ENCODE data around the gene TPST1. TPM values are rescaled to one million over a fixed set of nuclear protein-coding genes. Genes with fewer than 3 reads are reported as not detected.
"Not testable (repeated sequence)": the region's sequence is repeated elsewhere in the genome, so short reads cannot be mapped to it uniquely, and the experiment has no call there.

Gene TPST1
- total and polyA plus RNA-seq, 9 of the 15 experiments (the other 6 are each of a cell fraction or from before 2014, with no cell fraction given) = 0.15 to 2.2 (median 0.53) TPM

GRCh38 chr7:66227808-66228207, 22.7 kb downstream of the TPST1 start (continued):
- TF ChIP-seq, protein P1, sequence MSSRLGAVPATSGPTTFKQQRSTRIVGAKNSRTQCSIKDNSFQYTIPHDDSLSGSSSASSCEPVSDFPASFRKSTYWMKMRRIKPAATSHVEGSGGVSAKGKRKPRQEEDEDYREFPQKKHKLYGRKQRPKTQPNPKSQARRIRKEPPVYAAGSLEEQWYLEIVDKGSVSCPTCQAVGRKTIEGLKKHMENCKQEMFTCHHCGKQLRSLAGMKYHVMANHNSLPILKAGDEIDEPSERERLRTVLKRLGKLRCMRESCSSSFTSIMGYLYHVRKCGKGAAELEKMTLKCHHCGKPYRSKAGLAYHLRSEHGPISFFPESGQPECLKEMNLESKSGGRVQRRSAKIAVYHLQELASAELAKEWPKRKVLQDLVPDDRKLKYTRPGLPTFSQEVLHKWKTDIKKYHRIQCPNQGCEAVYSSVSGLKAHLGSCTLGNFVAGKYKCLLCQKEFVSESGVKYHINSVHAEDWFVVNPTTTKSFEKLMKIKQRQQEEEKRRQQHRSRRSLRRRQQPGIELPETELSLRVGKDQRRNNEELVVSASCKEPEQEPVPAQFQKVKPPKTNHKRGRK (tag; IDR thresholded peaks at IDR 0.05) = no peak

- 50% methylated on average over 16 of the region's 24 CpGs for WGBS (ENCODE audit: insufficient coverage, low coverage, missing lambda C conversion rate)
- POLR2A ChIA-PET = interaction anchor here (1.0 kb wide), 1 partner anchor 12 kb away, joined by 3 read pairs; no protein-coding TSS in a partner anchor
- intact Hi-C loops (cut with micrococcal nuclease); H3K9ac ChIP-seq (ENCODE audit: insufficient read depth in 1 of 2, low read depth in 2 of 2, low read length in 2 of 2); H2AFZ ChIP-seq (ENCODE audit: low read depth, low read length); H3K27ac ChIP-seq (ENCODE audit: extremely low read depth, low read depth, low read length); H4K20me1 ChIP-seq (replicated peaks; ENCODE audit: control insufficient read depth, insufficient read depth, low read length); H3K4me1 ChIP-seq (replicated peaks in 1 of 2; ENCODE audit: control insufficient read depth in 2 of 2, insufficient read depth in 2 of 2, low read length in 2 of 2); BruUV-seq (replicated peaks); H3K27me3 ChIP-seq (ENCODE audit: control insufficient read depth in 2 of 2, insufficient read depth in 2 of 2, low read length in 2 of 2); H3K4me2 ChIP-seq (ENCODE audit: insufficient read depth, low read length); H3K36me3 ChIP-seq (ENCODE audit: control insufficient read depth, insufficient read depth, low read length); DNase-seq (ENCODE audit: extremely low read depth in 1 of 4, low spot score in 3 of 4); H3K79me2 ChIP-seq (ENCODE audit: control insufficient read depth, insufficient read depth, low read length); in situ Hi-C loops (cut with MboI); CTCF ChIA-PET (ENCODE audit: low intra/inter-chr PET ratio); ATAC-seq; FAIRE-seq; H3K9me3 ChIP-seq (replicated peaks; ENCODE audit: control insufficient read depth, insufficient read depth, low read depth, low read length); H3K4me3 ChIP-seq; H3K9me1 ChIP-seq (ENCODE audit: control insufficient read depth, insufficient read depth, low read length): not testable (repeated sequence)
Observed at GRCh38 chr7:66231326-66232216, 26.4 kb downstream of the TPST1 start.

Measured in K562 (cell line).